Upper lobe of left lung (tissue), 6 donors: ENCODE measurements around the gene PSD2. TPM values are rescaled to one million over a fixed set of nuclear protein-coding genes. Genes with fewer than 3 reads are reported as not detected.

Source experiments
- ATAC-seq, 2 donors: fragments of 200-7000 bp; cut with Tn5 transposase; one replicate each; pipeline ENCODE4 v1.9.1; 2022; ENCODE audit warnings: mild to moderate bottlenecking in 2 of 2, moderate library complexity in 2 of 2; ENCODE audit not compliant: low FRiP score in 2 of 2
- DNase-seq, 2 donors: peaks; one replicate each; pipeline ENCODE4 v3.0.0-alpha.2; 2019 to 2020
- H3K27ac ChIP-seq, 4 donors: fragments of 200-600 bp; sonication (generic); one replicate each; pipeline ENCODE4 v1.5.1; 2016 to 2019
- H3K27me3 ChIP-seq, 4 donors: fragments of 200-600 bp; sonication (generic); one replicate each; pipeline ENCODE4 v1.5.1; 2017 to 2019
- H3K36me3 ChIP-seq, 4 donors: fragments of 200-600 bp; sonication (generic); one replicate each; pipeline ENCODE4 v1.5.1; 2016 to 2019
- H3K4me1 ChIP-seq, 4 donors: fragments of 200-600 bp; sonication (generic); one replicate each; pipeline ENCODE4 v1.5.1; 2018 to 2019
- H3K4me3 ChIP-seq, 4 donors: fragments of 200-600 bp; sonication (generic); one replicate each; pipeline ENCODE4 v1.5.1; 2017 to 2019; ENCODE audit warnings: mild to moderate bottlenecking in 2 of 4, moderate library complexity in 1 of 4
- H3K9me3 ChIP-seq, 4 donors: fragments of 200-600 bp; sonication (generic); one replicate each; pipeline ENCODE4 v1.5.1; 2018 to 2019
- CTCF ChIP-seq, 6 experiments: fragments of 450-650 bp in 4 of 6; fragments of 200-600 bp in 2 of 6; sonication (generic) in 2 of 6; IDR thresholded peaks; one replicate each; pipeline ENCODE4 v1.5.1; 2016 to 2019; ENCODE audit warnings: antibody characterized with exemption in 6 of 6
- EP300 ChIP-seq, 4 donors: sonication (generic); formaldehyde crosslinking; IDR thresholded peaks; one replicate each; pipeline ENCODE4 v1.5.1; 2017; ENCODE audit warnings: antibody characterized with exemption in 4 of 4, control low read depth in 2 of 4
- POLR2A ChIP-seq, 4 donors: fragments of 450-650 bp; IDR thresholded peaks; one replicate each; pipeline ENCODE4 v1.5.1; 2016 to 2017; ENCODE audit warnings: antibody characterized with exemption in 4 of 4, mild to moderate bottlenecking in 2 of 4
- POLR2AphosphoS5 ChIP-seq, 2 donors: sonication (generic); formaldehyde crosslinking; IDR thresholded peaks; one replicate each; pipeline ENCODE4 v1.5.1; 2017; ENCODE audit warnings: antibody characterized with exemption in 2 of 2
- WGBS, 2 donors: methylation state at CpG; one replicate each; pipeline ENCODE4 v1.1.5; 2017 to 2018; 5-methylcytosine and 5-hydroxymethylcytosine counted together
- total RNA-seq, 6 donors: library from RNA; depleted of rRNA in 4 of 6; stranded (reverse); fragments of >200 nt in 4 of 6; gene quantifications; one replicate each; pipeline versions ENCODE4 v1.1.0 to v1.2.1, GENCODE V29; 2016 to 2021
- donor health status: DM: no; HTN: no; CAD: no; lungs with moderate emphysema.
- donor health status: DM: no; HTN: yes; CAD: no; lungs with severe emphysema.

Gene PSD2
- total RNA-seq, 6 donors from 2014 or later = 0.10 to 0.15 (median 0.11) TPM; not detected in 3

GRCh38 chr5:139783436-139783965 lies 12.1 kb upstream of the PSD2 start:
- no peak for ATAC-seq
- no peaks in the 10 kb centered on the region for H3K36me3 ChIP-seq
- 76 to 84% methylated on average over 7 of the region's 7 CpGs for WGBS, 2 donors

GRCh38 chr5:139784488-139784887 lies 11.1 kb upstream of the PSD2 start:
- Histone ChIP-seq H3K36me3 (no peaks in the 10 kb centered on the region), H3K4me3 (no peak overlapping the region), H3K9me3 (no peaks in the 10 kb centered on the region), H3K27me3 (no peaks in the 10 kb centered on the region), H3K27ac (no peak overlapping the region), H3K4me1 (peaks cover 10 to 17% (median 13%) of the 10 kb centered on the region in 4 donors)
- TF ChIP-seq CTCF (IDR thresholded peaks at IDR 0.05) (no peak), POLR2AphosphoS5 (IDR thresholded peaks at IDR 0.05) (no peak), POLR2A (IDR thresholded peaks at IDR 0.05) (no peak), EP300 (IDR thresholded peaks at IDR 0.05) (no peak)
- ATAC-seq (no peak), DNase-seq (no peak)
- 90 to 92% methylated on average over 3 of the region's 3 CpGs for WGBS, 2 donors

More at GRCh38 chr5:139783436-139783965, 12.1 kb upstream of the PSD2 start:
- Histone ChIP-seq H3K27me3 (no peaks in the 10 kb centered on the region), H3K4me1 (peaks cover 10 to 15% (median 12%) of the 10 kb centered on the region in 4 donors), H3K9me3 (no peaks in the 10 kb centered on the region), H3K27ac (no peak overlapping the region), H3K4me3 (no peak overlapping the region)
- TF ChIP-seq POLR2A (IDR thresholded peaks at IDR 0.05) = no peak
- no peak for TF ChIP-seq POLR2AphosphoS5 (IDR thresholded peaks at IDR 0.05)
- no peak for TF ChIP-seq CTCF (IDR thresholded peaks at IDR 0.05)
- TF ChIP-seq EP300 (IDR thresholded peaks at IDR 0.05) = no peak
- DNase-seq = no peak

GRCh38 chr5:139787257-139787567 lies 8.4 kb upstream of the PSD2 start:
- Histone ChIP-seq H3K4me3 (peak overlapping the region in 2 of 4 donors; percentile 57 to 70), H3K9me3 (no peaks in the 10 kb centered on the region), H3K27me3 (no peaks in the 10 kb centered on the region), H3K27ac (no peak overlapping the region), H3K4me1 (peaks cover 10 to 17% (median 13%) of the 10 kb centered on the region in 4 donors), H3K36me3 (no peaks in the 10 kb centered on the region)
- WGBS, 2 donors = 11 to 27% methylated on average over 3 to 5 of the region's 5 CpGs
- TF ChIP-seq POLR2A (IDR thresholded peaks at IDR 0.05) (no peak), EP300 (IDR thresholded peaks at IDR 0.05) (no peak), CTCF (IDR thresholded peaks at IDR 0.05) (no peak), POLR2AphosphoS5 (IDR thresholded peaks at IDR 0.05) (no peak)
- DNase-seq = no peak
- no peak for ATAC-seq

GRCh38 chr5:139787568-139788293 lies 7.9 kb upstream of the PSD2 start:
- 0 to 1% methylated on average over 6 to 42 of the region's 57 CpGs for WGBS, 2 donors
- peak overlapping the region in 3 of 4 donors; percentile 5 to 73 (median 60) for H3K27ac ChIP-seq

More at GRCh38 chr5:139787568-139788293, 7.9 kb upstream of the PSD2 start:
- ATAC-seq = peak; percentile 92 to 95
- no peaks in the 10 kb centered on the region for H3K36me3 ChIP-seq
- peaks cover 10 to 17% (median 13%) of the 10 kb centered on the region in 4 donors for H3K4me1 ChIP-seq
- peak overlapping the region; percentile 26 to 70 (median 48) for H3K4me3 ChIP-seq
- no peaks in the 10 kb centered on the region for H3K9me3 ChIP-seq
- H3K27me3 ChIP-seq = no peaks in the 10 kb centered on the region
- peak; percentile 81 to 97 for DNase-seq
- TF ChIP-seq CTCF (IDR thresholded peaks at IDR 0.05) (peak; percentile 88 to 98 (median 97)), POLR2A (IDR thresholded peaks at IDR 0.05) (no peak)
